HCT116 (cell line): ENCODE results near the gene ATG4B. TPM values are rescaled to one million over a fixed set of nuclear protein-coding genes. Genes with fewer than 3 reads are reported as not detected.

ENCODE experiments used
- ATAC-seq: fragments of 200-7000 bp; cut with Tn5 transposase; 2 replicates; pipeline ENCODE4 v1.9.1; 2020; ENCODE audit warnings: mild to moderate bottlenecking, moderate library complexity
- BruUV-seq: library from RNA; stranded (reverse); fragments of 400-500 nt; replicated peaks from 2 replicates; lab custom pipeline; 2021; lab: Mats Ljungman, UMichigan
- CTCF ChIA-PET: fragments of 300-600 bp; sonication (Branson Sonifier 250); formaldehyde crosslinking; loops from one replicate; lab custom pipeline; 2021; ENCODE audit warnings: antibody characterized with exemption; lab: Charles Lee
- POLR2A ChIA-PET: fragments of 300-600, 350-600 bp; sonication (Branson Sonifier 250); formaldehyde crosslinking; loops from one replicate; lab custom pipeline; 2021; ENCODE audit warnings: antibody characterized with exemption; lab: Charles Lee
- RAD21 ChIA-PET, 2 experiments: fragments of 300-600 bp; sonication (Branson Sonifier 250); formaldehyde crosslinking; loops; one replicate each; lab custom pipeline; 2023; ENCODE audit warnings: low total read pairs in 2 of 2; ENCODE audit not compliant: uncharacterized antibody in 2 of 2, unreplicated experiment in 2 of 2, low non-redundant PET in 1 of 2; lab: Charles Lee
- DNase-seq: peaks from one replicate; pipeline ENCODE4 v3.0.0-alpha.2; 2010; ENCODE audit warnings: low read depth, low spot score
- H2AFZ ChIP-seq: fragments of 200-600 bp; shearing (Covaris generic), sonication (generic); 2 replicates; pipeline ENCODE4 v1.6.1; 2017; ENCODE audit warnings: low read depth, mixed run types, mixed read lengths, antibody characterized with exemption, low read length; ENCODE audit not compliant: poor library complexity, severe bottlenecking
- H3K27ac ChIP-seq: 2 replicates; pipeline ENCODE4 v1.5.1; 2012; ENCODE audit warnings: low read depth, low read length
- H3K27me3 ChIP-seq: fragments of 200-600 bp; sonication (generic); 2 replicates; pipeline ENCODE4 v1.6.1; 2016; ENCODE audit warnings: mixed run types, low read length, mixed read lengths; ENCODE audit not compliant: insufficient read depth
- H3K36me3 ChIP-seq, 2 experiments: fragments of 200-500 bp in 1 of 2; fragments of 200-600 bp in 1 of 2; sonication (Bioruptor generic) in 1 of 2; sonication (generic) in 1 of 2; 2 replicates each; pipeline versions ENCODE4 v1.5.1 to v1.6.1; 2014 to 2016; ENCODE audit warnings: low read length in 2 of 2, inconsistent platforms in 1 of 2, mixed read lengths in 1 of 2, mixed run types in 1 of 2; ENCODE audit not compliant: insufficient read depth in 2 of 2, control insufficient read depth in 1 of 2
- H3K4me1 ChIP-seq, 2 experiments: fragments of 200-600 bp in 1 of 2; sonication (generic) in 1 of 2; 2 replicates each; pipeline versions ENCODE4 v1.5.1 to v1.6.1; 2012 to 2017; ENCODE audit warnings: low read length in 2 of 2, inconsistent platforms in 1 of 2, mild to moderate bottlenecking in 1 of 2, mixed read lengths in 1 of 2, mixed run types in 1 of 2, moderate library complexity in 1 of 2; ENCODE audit not compliant: insufficient read depth in 2 of 2, control insufficient read depth in 1 of 2
- H3K4me2 ChIP-seq: fragments of 200-600 bp; sonication (generic); 2 replicates; pipeline ENCODE4 v1.6.1; 2017; ENCODE audit warnings: mixed run types, low read length, mixed read lengths
- H3K4me3 ChIP-seq, 2 experiments: fragments of 200-600 bp in 1 of 2; sonication (generic) in 1 of 2; replicated peaks in 1 of 2; 2 replicates each; pipeline ENCODE4 v1.5.1; 2011 to 2016; ENCODE audit warnings: low read length in 2 of 2, control low read depth in 1 of 2, low read depth in 1 of 2, mild to moderate bottlenecking in 1 of 2, mixed read lengths in 1 of 2, mixed run types in 1 of 2
- H3K79me2 ChIP-seq: fragments of 200-600 bp; sonication (generic); 2 replicates; pipeline ENCODE4 v1.6.1; 2017; ENCODE audit warnings: mild to moderate bottlenecking, mixed run types, low read length, moderate library complexity, mixed read lengths; ENCODE audit not compliant: insufficient read depth
- H3K9ac ChIP-seq: fragments of 200-600 bp; sonication (generic); 2 replicates; pipeline ENCODE4 v1.6.1; 2016; ENCODE audit warnings: low read length, mixed read lengths
- H3K9me2 ChIP-seq: fragments of 200-600 bp; sonication (generic), shearing (Covaris generic); 2 replicates; pipeline ENCODE4 v1.6.1; 2017; ENCODE audit warnings: mixed run types, mild to moderate bottlenecking, moderate library complexity; ENCODE audit not compliant: insufficient read depth
- H3K9me3 ChIP-seq, 2 experiments: fragments of 200-500 bp in 1 of 2; fragments of 200-600 bp in 1 of 2; sonication (Bioruptor generic) in 1 of 2; sonication (generic) in 1 of 2; 2 replicates each; pipeline ENCODE4 v1.6.1; 2014 to 2017; ENCODE audit warnings: low read length in 2 of 2, mixed read lengths in 2 of 2, inconsistent platforms in 1 of 2, low read depth in 1 of 2, mild to moderate bottlenecking in 1 of 2, mixed run types in 1 of 2, moderate library complexity in 1 of 2; ENCODE audit not compliant: control insufficient read depth in 1 of 2, insufficient read depth in 1 of 2
- H4K20me1 ChIP-seq: fragments of 200-600 bp; sonication (generic), shearing (Covaris generic); 2 replicates; pipeline ENCODE4 v1.6.1; 2017; ENCODE audit warnings: mixed run types, mild to moderate bottlenecking, moderate library complexity; ENCODE audit not compliant: insufficient read depth
- EGR1 ChIP-seq: IDR thresholded peaks from 2 replicates; pipeline ENCODE4 v1.6.1; 2012; ENCODE audit warnings: low read depth
- FOSL1 ChIP-seq: IDR thresholded peaks from 2 replicates; pipeline ENCODE4 v1.6.1; 2012; ENCODE audit warnings: low read depth
- JUND ChIP-seq: IDR thresholded peaks from 2 replicates; pipeline ENCODE4 v1.6.1; 2012
- POLR2A ChIP-seq: IDR thresholded peaks from 2 replicates; pipeline ENCODE4 v1.7.0; 2011; ENCODE audit warnings: borderline replicate concordance; ENCODE audit not compliant: insufficient read depth, insufficient read length; ENCODE audit errors: extremely low read depth
- SIN3A ChIP-seq: IDR thresholded peaks from 2 replicates; pipeline ENCODE4 v1.6.1; 2012; ENCODE audit warnings: low read depth
- SRF ChIP-seq: IDR thresholded peaks from 2 replicates; pipeline ENCODE4 v1.6.1; 2012; ENCODE audit warnings: low read depth
- TCF7L2 ChIP-seq: IDR thresholded peaks from 2 replicates; pipeline ENCODE4 v1.7.0; 2011; ENCODE audit warnings: borderline replicate concordance, inconsistent platforms; ENCODE audit not compliant: insufficient read depth, insufficient read length; ENCODE audit errors: extremely low read depth
- YY1 ChIP-seq: IDR thresholded peaks from 2 replicates; pipeline ENCODE4 v1.6.1; 2011; ENCODE audit warnings: low read length, low read depth, moderate library complexity, mild to moderate bottlenecking; ENCODE audit not compliant: insufficient replicate concordance; ENCODE audit errors: extremely low read depth
- ZFX ChIP-seq: fragments of 450-650 bp; IDR thresholded peaks from 2 replicates; pipeline ENCODE4 v1.6.1; 2017
- ZNF274 ChIP-seq: fragments of 200-500 bp; sonication (Bioruptor generic); IDR thresholded peaks from 2 replicates; pipeline ENCODE4 v1.6.1; 2014; ENCODE audit warnings: mild to moderate bottlenecking, low read depth, low read length, inconsistent platforms
- intact Hi-C: fragments of 100-400 bp; cut with micrococcal nuclease; formaldehyde crosslinking; loops from 2 replicates; pipeline ENCODE4 v1.10.0; 2022
- total RNA-seq: library from RNA; stranded (reverse); gene quantifications from one replicate; pipeline ENCODE4 v1.2.1, GENCODE V29; 2021; ENCODE audit not compliant: unreplicated experiment
- TF ChIP-seq, protein P1 (sequence below): IDR thresholded peaks from 2 replicates; pipeline ENCODE4 v1.6.1; 2012
- TF ChIP-seq, protein P2 (sequence below): IDR thresholded peaks from 2 replicates; pipeline ENCODE4 v1.6.1; 2012
- TF ChIP-seq, protein P3 (sequence below), 3 experiments: fragments of 200-600 bp in 1 of 3; sonication (generic) in 1 of 3; IDR thresholded peaks in 2 of 3; conservative IDR thresholded peaks in 1 of 3; 2 replicates each; pipeline ENCODE4 v1.5.1; 2012 to 2017; ENCODE audit warnings: low read depth in 2 of 3, low read length in 2 of 3, antibody characterized with exemption in 1 of 3, borderline replicate concordance in 1 of 3, control low read depth in 1 of 3, mild to moderate bottlenecking in 1 of 3, mixed read lengths in 1 of 3, mixed run types in 1 of 3, moderate library complexity in 1 of 3; ENCODE audit not compliant: insufficient read depth in 1 of 3
- TF ChIP-seq, protein P4 (sequence below): IDR thresholded peaks from 2 replicates; pipeline ENCODE4 v1.6.1; 2011; ENCODE audit warnings: mild to moderate bottlenecking, low read length, moderate library complexity; ENCODE audit not compliant: insufficient replicate concordance; ENCODE audit errors: extremely low read depth

ATG4B gene
- total RNA-seq, 1 experiment from 2014 or later = 87.4 TPM

DNA sequence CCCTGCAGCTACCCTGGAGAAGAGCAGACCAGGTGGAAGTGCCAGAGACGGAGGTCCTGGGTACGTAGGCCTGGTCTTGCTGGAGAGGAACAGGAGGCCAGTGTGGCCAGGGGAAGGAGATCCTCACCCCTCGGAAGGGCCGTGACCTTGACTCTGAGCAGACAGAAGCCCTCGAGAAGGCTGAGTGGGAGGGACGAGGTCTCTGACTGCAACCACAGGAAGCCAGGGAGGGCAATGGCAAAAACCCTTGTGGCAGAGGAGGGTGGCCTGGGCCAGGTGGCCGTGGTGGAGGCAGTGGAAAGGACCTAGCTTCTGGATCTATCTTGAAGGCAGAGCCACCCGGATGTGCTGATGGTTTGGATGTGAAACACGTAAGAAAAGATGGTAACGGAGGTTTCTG lies 28.6 kb upstream of the ATG4B start:
- H3K4me2 ChIP-seq = no peak overlapping the region
- H3K27me3 ChIP-seq = no peaks in the 10 kb centered on the region
- peaks cover 3 to 11% of the 10 kb centered on the region in 2 experiments; a peak in 2 of 4 replicates for H3K36me3 ChIP-seq
- peaks cover 49% of the 10 kb centered on the region for H3K79me2 ChIP-seq
- POLR2A ChIA-PET = no interaction called here
- CTCF ChIA-PET = no interaction called here
- peaks cover 0 to 3% of the 10 kb centered on the region in 2 experiments; a peak in 1 of 4 replicates for H3K4me1 ChIP-seq
- intact Hi-C loops = no loop called here
- no peak overlapping the region for H2AFZ ChIP-seq
- no peak overlapping the region for H3K4me3 ChIP-seq
- DNase-seq (no peak), ATAC-seq (no peak)
- TF ChIP-seq, protein P1, sequence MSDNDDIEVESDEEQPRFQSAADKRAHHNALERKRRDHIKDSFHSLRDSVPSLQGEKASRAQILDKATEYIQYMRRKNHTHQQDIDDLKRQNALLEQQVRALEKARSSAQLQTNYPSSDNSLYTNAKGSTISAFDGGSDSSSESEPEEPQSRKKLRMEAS = no peak
- no peak for TF ChIP-seq EGR1
- TF ChIP-seq, protein P2, sequence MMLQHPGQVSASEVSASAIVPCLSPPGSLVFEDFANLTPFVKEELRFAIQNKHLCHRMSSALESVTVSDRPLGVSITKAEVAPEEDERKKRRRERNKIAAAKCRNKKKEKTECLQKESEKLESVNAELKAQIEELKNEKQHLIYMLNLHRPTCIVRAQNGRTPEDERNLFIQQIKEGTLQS = no peak
- no peak for TF ChIP-seq SRF
- TF ChIP-seq, protein P3, sequence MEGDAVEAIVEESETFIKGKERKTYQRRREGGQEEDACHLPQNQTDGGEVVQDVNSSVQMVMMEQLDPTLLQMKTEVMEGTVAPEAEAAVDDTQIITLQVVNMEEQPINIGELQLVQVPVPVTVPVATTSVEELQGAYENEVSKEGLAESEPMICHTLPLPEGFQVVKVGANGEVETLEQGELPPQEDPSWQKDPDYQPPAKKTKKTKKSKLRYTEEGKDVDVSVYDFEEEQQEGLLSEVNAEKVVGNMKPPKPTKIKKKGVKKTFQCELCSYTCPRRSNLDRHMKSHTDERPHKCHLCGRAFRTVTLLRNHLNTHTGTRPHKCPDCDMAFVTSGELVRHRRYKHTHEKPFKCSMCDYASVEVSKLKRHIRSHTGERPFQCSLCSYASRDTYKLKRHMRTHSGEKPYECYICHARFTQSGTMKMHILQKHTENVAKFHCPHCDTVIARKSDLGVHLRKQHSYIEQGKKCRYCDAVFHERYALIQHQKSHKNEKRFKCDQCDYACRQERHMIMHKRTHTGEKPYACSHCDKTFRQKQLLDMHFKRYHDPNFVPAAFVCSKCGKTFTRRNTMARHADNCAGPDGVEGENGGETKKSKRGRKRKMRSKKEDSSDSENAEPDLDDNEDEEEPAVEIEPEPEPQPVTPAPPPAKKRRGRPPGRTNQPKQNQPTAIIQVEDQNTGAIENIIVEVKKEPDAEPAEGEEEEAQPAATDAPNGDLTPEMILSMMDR (IDR thresholded peaks at IDR 0.05 in 2 of 3, conservative IDR thresholded peaks at IDR 0.05 in 1 of 3; ENCODE audit: borderline replicate concordance in 1 of 3, insufficient read depth in 1 of 3, low read depth in 2 of 3, low read length in 2 of 3) = no peak
- TF ChIP-seq, protein P4, sequence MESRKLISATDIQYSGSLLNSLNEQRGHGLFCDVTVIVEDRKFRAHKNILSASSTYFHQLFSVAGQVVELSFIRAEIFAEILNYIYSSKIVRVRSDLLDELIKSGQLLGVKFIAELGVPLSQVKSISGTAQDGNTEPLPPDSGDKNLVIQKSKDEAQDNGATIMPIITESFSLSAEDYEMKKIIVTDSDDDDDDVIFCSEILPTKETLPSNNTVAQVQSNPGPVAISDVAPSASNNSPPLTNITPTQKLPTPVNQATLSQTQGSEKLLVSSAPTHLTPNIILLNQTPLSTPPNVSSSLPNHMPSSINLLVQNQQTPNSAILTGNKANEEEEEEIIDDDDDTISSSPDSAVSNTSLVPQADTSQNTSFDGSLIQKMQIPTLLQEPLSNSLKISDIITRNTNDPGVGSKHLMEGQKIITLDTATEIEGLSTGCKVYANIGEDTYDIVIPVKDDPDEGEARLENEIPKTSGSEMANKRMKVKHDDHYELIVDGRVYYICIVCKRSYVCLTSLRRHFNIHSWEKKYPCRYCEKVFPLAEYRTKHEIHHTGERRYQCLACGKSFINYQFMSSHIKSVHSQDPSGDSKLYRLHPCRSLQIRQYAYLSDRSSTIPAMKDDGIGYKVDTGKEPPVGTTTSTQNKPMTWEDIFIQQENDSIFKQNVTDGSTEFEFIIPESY = no peak
- no peak for TF ChIP-seq FOSL1
- TF ChIP-seq JUND = no peak
- TF ChIP-seq SIN3A = no peak
- no peak for TF ChIP-seq YY1
- no peak for TF ChIP-seq ZFX
- no peak for TF ChIP-seq POLR2A
- no peak for TF ChIP-seq ZNF274
- no peak for TF ChIP-seq TCF7L2
- H3K9me3 ChIP-seq = no peaks in the 10 kb centered on the region
- H3K9me2 ChIP-seq = no peaks in the 10 kb centered on the region
- no peak overlapping the region; the same call in 1 of the 2 replicates for H3K27ac ChIP-seq
- H4K20me1 ChIP-seq = no peaks in the 10 kb centered on the region
- no TSS peak for BruUV-seq
- RAD21 ChIA-PET = no interaction called here
- no peak overlapping the region for H3K9ac ChIP-seq
